GOT3 (cell line): ENCODE data around the gene SIN3A.

Source experiments
- DNase-seq: peaks from one replicate; lab custom pipeline; 2025; ENCODE audit warnings: mixed read lengths; lab: John Stamatoyannopoulos, UW

SIN3A gene

GRCh38 chr15:75371901-75372688 lies 79.4 kb downstream of the SIN3A start:
- DNase-seq = no peak

GRCh38 chr15:75371486-75371885 lies 80.0 kb downstream of the SIN3A start:
- no peak for DNase-seq

- no peak for DNase-seq
Observed at GRCh38 chr15:75369897-75370581, 81.5 kb downstream of the SIN3A start.

GRCh38 chr15:75368689-75369239 lies 82.7 kb downstream of the SIN3A start:
- no peak for DNase-seq

GRCh38 chr15:75367913-75368688 lies 83.4 kb downstream of the SIN3A start, which contains the start of gene MAN2C1:
MAN2C1 (minus strand) TSS chr15:75368607; CDS start chr15:75368583, 24 bp downstream.
- peak; percentile 69 for DNase-seq

- DNase-seq = no peak
Observed at GRCh38 chr15:75367406-75367912, 84.0 kb downstream of the SIN3A start.

GRCh38 chr15:75367006-75367405 lies 84.5 kb downstream of the SIN3A start:
- no peak for DNase-seq

- no peak for DNase-seq
Observed at GRCh38 chr15:75366163-75366562, 85.3 kb downstream of the SIN3A start.

GRCh38 chr15:75364881-75365280 lies 86.6 kb downstream of the SIN3A start:
- DNase-seq = no peak

GRCh38 chr15:75363786-75364185 lies 87.7 kb downstream of the SIN3A start:
- DNase-seq = no peak

GRCh38 chr15:75362642-75363249 lies 88.7 kb downstream of the SIN3A start:
- DNase-seq = no peak

- DNase-seq = no peak
Observed at GRCh38 chr15:75361989-75362641, 89.4 kb downstream of the SIN3A start.

GRCh38 chr15:75361361-75361988 lies 90.0 kb downstream of the SIN3A start:
- DNase-seq = no peak

GRCh38 chr15:75360856-75361255 lies 90.6 kb downstream of the SIN3A start:
- DNase-seq = no peak

GRCh38 chr15:75360391-75360790 lies 91.1 kb downstream of the SIN3A start:
- no peak for DNase-seq

GRCh38 chr15:75359537-75360250 lies 91.8 kb downstream of the SIN3A start:
- DNase-seq = no peak

- DNase-seq = no peak
Observed at GRCh38 chr15:75358771-75359536, 92.5 kb downstream of the SIN3A start.

- no peak for DNase-seq
Observed at GRCh38 chr15:75357976-75358673, 93.4 kb downstream of the SIN3A start.

GRCh38 chr15:75356517-75356916 lies 95.0 kb downstream of the SIN3A start:
- DNase-seq = no peak
